Activated naive CD8-positive, alpha-beta T cell treated with anti-CD3 and anti-CD28 coated beads for 36 hours (primary cell): Measurements from ENCODE around the gene PCDHGA9. TPM values are rescaled to one million over a fixed set of nuclear protein-coding genes. Genes with fewer than 3 reads are reported as not detected.

ENCODE experiments used
- DNase-seq: peaks from one replicate; pipeline ENCODE4 v3.0.0; 2021
- H3K27ac Mint-ChIP-seq: one replicate; pipeline ENCODE4 v1.8.0; 2022; ENCODE audit warnings: mild to moderate bottlenecking, moderate library complexity, mixed read lengths
- H3K27me3 Mint-ChIP-seq: one replicate; pipeline ENCODE4 v1.8.0; 2022; ENCODE audit warnings: mild to moderate bottlenecking, mixed read lengths
- H3K36me3 Mint-ChIP-seq: one replicate; pipeline ENCODE4 v1.8.0; 2021; ENCODE audit warnings: mild to moderate bottlenecking, mixed read lengths
- H3K4me1 Mint-ChIP-seq: one replicate; pipeline ENCODE4 v1.8.0; 2021; ENCODE audit warnings: mixed read lengths
- H3K4me3 Mint-ChIP-seq: one replicate; pipeline ENCODE4 v1.8.0; 2022; ENCODE audit warnings: mild to moderate bottlenecking, moderate library complexity, mixed read lengths
- H3K9me3 Mint-ChIP-seq: one replicate; pipeline ENCODE4 v1.8.0; 2022; ENCODE audit warnings: mixed read lengths
- total RNA-seq, 2 experiments: library from RNA; stranded (reverse); gene quantifications; one replicate each; pipeline ENCODE4 v1.2.3, GENCODE V29; 2021

PCDHGA9 gene
- total RNA-seq = not detected

- peaks cover 1% of the 10 kb centered on the region for H3K4me1 Mint-ChIP-seq
- H3K27ac Mint-ChIP-seq = peak within 1 kb of the TSS; percentile 34
- no peak for DNase-seq
- peaks cover 15% of the 10 kb centered on the region for H3K36me3 Mint-ChIP-seq
- peak within 1 kb of the TSS; percentile 52 for H3K4me3 Mint-ChIP-seq
- peaks cover 25% of the 10 kb centered on the region for H3K9me3 Mint-ChIP-seq
- peaks cover 82% of the 10 kb centered on the region for H3K27me3 Mint-ChIP-seq
Measured at GRCh38 chr5:141402553-141403243, at the start of gene PCDHGA9. PCDHGA9 (plus strand) TSS chr5:141402778; CDS start chr5:141402953, 175 bp downstream.

GRCh38 chr5:141354900-141355469 lies 47.6 kb upstream of the PCDHGA9 start, which contains the start of gene PCDHGA4:
PCDHGA4 (plus strand) TSS chr5:141355021; CDS start chr5:141355108, 87 bp downstream.
- peaks cover 2% of the 10 kb centered on the region for H3K4me1 Mint-ChIP-seq
- H3K36me3 Mint-ChIP-seq = peaks cover 20% of the 10 kb centered on the region
- H3K27me3 Mint-ChIP-seq = peaks cover 91% of the 10 kb centered on the region
- peaks cover 33% of the 10 kb centered on the region for H3K9me3 Mint-ChIP-seq
- DNase-seq = no peak
- H3K4me3 Mint-ChIP-seq = no peak within 1 kb of the TSS
- H3K27ac Mint-ChIP-seq = no peak within 1 kb of the TSS

DNA sequence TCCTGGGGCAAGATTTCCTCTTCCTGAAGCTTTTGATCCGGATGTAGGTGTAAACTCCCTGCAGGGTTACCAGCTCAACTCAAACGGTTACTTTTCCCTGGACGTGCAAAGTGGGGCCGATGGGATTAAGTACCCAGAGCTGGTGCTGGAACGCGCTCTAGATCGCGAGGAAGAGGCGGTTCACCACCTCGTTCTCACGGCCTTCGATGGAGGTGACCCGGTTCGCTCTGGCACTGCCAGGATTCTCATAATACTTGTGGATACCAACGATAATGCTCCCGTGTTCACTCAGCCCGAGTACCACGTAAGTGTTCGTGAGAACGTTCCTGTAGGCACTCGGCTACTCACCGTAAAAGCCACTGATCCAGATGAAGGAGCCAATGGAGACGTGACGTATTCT lies 46.9 kb upstream of the PCDHGA9 start:
- Mint-ChIP-seq H3K9me3 (peaks cover 37% of the 10 kb centered on the region), H3K36me3 (peaks cover 18% of the 10 kb centered on the region), H3K27me3 (peaks cover 91% of the 10 kb centered on the region), H3K4me1 (peaks cover 3% of the 10 kb centered on the region), H3K27ac (no peak overlapping the region), H3K4me3 (no peak overlapping the region)
- DNase-seq = no peak

GRCh38 chr5:141356133-141356532 lies 46.4 kb upstream of the PCDHGA9 start:
- Mint-ChIP-seq H3K27me3 (peaks cover 91% of the 10 kb centered on the region), H3K4me3 (no peak overlapping the region), H3K9me3 (peaks cover 42% of the 10 kb centered on the region), H3K27ac (no peak overlapping the region), H3K4me1 (peaks cover 5% of the 10 kb centered on the region), H3K36me3 (peaks cover 23% of the 10 kb centered on the region)
- no peak for DNase-seq

DNA sequence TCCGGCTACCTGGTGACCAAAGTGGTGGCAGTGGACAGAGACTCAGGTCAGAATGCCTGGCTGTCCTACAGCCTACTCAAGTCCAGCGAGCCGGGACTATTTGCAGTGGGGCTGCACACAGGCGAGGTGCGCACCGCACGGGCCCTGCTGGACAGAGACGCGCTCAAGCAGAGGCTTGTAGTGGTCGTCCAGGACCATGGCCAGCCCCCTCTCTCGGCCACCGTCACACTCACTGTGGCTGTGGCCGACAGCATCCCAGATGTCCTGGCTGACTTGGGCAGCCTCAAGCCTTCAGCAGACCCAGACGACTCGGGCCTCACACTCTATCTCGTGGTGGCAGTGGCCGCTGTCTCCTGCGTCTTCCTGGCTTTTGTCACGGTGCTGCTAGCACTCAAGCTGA lies 45.6 kb upstream of the PCDHGA9 start:
- H3K4me1 Mint-ChIP-seq = peaks cover 5% of the 10 kb centered on the region
- peaks cover 44% of the 10 kb centered on the region for H3K9me3 Mint-ChIP-seq
- peaks cover 90% of the 10 kb centered on the region for H3K27me3 Mint-ChIP-seq
- no peak overlapping the region for H3K4me3 Mint-ChIP-seq
- H3K27ac Mint-ChIP-seq = no peak overlapping the region
- DNase-seq = no peak
- peaks cover 27% of the 10 kb centered on the region for H3K36me3 Mint-ChIP-seq

DNA sequence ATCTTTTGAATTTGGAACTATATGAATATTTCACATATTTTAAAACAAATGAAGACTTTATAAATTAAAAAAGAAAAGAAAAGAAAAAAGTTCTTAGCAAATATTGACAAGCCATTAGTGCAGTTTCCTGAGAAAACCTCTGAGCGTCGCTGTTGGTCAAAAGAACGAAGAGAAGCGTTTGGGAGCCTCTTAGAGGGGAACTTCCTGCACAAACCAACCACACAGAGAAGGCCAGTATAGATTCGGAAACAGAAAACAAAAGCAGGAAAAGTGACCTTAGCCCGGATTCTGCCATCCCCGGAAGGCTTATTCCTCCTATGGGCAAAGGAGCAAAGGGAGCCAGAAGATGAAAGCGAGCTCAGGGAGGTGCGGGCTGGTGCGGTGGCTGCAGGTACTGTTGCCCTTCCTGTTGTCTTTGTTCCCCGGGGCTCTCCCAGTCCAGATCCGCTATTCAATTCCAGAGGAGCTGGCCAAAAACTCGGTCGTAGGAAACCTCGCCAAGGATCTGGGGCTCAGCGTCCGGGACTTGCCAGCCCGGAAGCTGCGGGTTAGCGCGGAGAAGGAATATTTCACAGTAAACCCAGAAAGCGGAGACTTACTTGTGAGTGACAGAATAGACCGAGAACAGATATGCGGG lies 42.7 kb upstream of the PCDHGA9 start, which contains the start of gene PCDHGB2:
Gene PCDHGB2, plus strand, starts transcription at position 205 of the 637 bp plus-strand sequence. Its CDS starts 142 bp downstream, at position 347.
- peaks cover 49% of the 10 kb centered on the region for H3K9me3 Mint-ChIP-seq
- peaks cover 5% of the 10 kb centered on the region for H3K4me1 Mint-ChIP-seq
- H3K27ac Mint-ChIP-seq = peak within 1 kb of the TSS; percentile 3
- H3K27me3 Mint-ChIP-seq = peaks cover 93% of the 10 kb centered on the region
- peak within 1 kb of the TSS; percentile 75 for H3K4me3 Mint-ChIP-seq
- no peak for DNase-seq
- H3K36me3 Mint-ChIP-seq = peaks cover 36% of the 10 kb centered on the region

DNA sequence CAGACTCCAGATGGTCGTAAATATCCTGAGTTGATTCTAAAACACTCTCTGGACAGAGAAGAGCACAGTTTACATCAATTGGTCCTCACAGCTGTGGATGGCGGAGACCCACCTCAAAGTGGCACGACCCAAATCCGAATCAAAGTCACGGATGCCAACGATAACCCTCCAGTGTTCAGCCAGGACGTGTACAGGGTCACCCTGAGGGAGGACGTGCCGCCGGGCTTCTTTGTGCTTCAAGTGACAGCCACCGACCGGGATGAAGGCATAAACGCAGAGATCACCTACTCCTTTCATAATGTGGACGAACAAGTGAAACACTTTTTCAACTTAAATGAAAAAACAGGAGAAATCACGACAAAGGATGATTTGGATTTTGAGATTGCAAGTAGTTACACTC lies 41.9 kb upstream of the PCDHGA9 start:
- H3K9me3 Mint-ChIP-seq = peaks cover 53% of the 10 kb centered on the region
- no peak for DNase-seq
- peaks cover 40% of the 10 kb centered on the region for H3K36me3 Mint-ChIP-seq
- peaks cover 93% of the 10 kb centered on the region for H3K27me3 Mint-ChIP-seq
- no peak overlapping the region for H3K27ac Mint-ChIP-seq
- H3K4me1 Mint-ChIP-seq = peaks cover 5% of the 10 kb centered on the region
- no peak overlapping the region for H3K4me3 Mint-ChIP-seq

DNA sequence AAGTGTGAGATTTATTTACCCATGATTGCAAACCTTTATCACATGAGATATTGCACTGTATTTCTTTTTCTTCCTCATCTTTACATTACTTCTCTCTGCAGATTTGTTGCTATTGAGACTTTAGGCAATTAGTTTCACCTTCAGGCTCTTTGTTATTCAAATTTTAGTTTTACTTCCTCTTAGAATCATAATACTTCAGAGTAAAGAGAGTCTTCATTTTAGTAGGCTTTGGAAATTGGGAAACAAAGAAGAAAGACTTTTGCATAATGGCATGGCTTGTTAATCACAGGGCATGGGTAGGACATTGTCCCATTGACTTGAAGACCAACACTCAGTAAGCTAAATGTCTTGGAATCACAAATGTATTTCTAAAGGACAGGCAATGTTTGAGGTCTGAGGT lies 39.9 kb upstream of the PCDHGA9 start:
- Mint-ChIP-seq H3K4me3 (no peak overlapping the region), H3K27ac (no peak overlapping the region), H3K27me3 (peaks cover 92% of the 10 kb centered on the region), H3K9me3 (peaks cover 44% of the 10 kb centered on the region), H3K4me1 (peaks cover 5% of the 10 kb centered on the region), H3K36me3 (peaks cover 41% of the 10 kb centered on the region)
- DNase-seq = no peak

DNA sequence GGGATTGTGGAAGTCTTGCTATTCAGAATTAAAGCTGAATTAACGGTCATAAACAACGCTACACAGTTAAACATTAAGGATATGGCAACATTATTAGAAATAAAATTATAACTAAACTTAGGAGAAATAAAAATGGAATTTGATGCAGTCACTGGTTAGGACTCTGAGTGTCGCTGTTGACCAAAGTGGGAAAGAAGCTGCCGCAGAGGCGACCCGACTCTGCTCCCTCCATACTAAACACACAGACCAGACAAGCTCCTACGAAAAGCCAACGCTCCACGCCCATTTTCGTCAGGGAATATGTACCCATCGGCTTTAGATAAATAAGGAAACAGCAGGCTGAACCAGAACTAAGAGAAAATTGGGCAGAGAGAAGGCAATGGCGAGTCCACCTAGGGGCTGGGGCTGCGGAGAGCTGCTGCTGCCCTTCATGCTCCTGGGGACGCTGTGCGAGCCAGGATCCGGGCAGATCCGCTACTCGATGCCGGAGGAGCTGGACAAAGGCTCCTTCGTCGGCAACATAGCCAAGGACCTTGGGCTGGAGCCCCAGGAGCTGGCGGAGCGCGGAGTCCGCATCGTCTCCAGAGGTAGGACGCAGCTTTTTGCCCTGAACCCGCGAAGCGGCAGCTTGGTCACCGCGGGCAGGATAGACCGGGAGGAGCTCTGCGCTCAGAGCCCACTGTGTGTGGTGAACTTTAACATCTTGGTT lies 38.5 kb upstream of the PCDHGA9 start, which contains the start of gene PCDHGA5:
Gene PCDHGA5, plus strand, starts transcription at position 211 of the 709 bp plus-strand sequence. Its CDS starts 169 bp downstream, at position 380.
- H3K27me3 Mint-ChIP-seq = peaks cover 93% of the 10 kb centered on the region
- no peak for DNase-seq
- H3K4me1 Mint-ChIP-seq = peaks cover 5% of the 10 kb centered on the region
- peaks cover 39% of the 10 kb centered on the region for H3K9me3 Mint-ChIP-seq
- H3K36me3 Mint-ChIP-seq = peaks cover 37% of the 10 kb centered on the region
- no peak within 1 kb of the TSS for H3K27ac Mint-ChIP-seq
- H3K4me3 Mint-ChIP-seq = no peak within 1 kb of the TSS

GRCh38 chr5:141366016-141366896 lies 36.3 kb upstream of the PCDHGA9 start:
- H3K4me1 Mint-ChIP-seq = peaks cover 4% of the 10 kb centered on the region
- peaks cover 28% of the 10 kb centered on the region for H3K36me3 Mint-ChIP-seq
- peaks cover 92% of the 10 kb centered on the region for H3K27me3 Mint-ChIP-seq
- no peak for DNase-seq
- no peak overlapping the region for H3K4me3 Mint-ChIP-seq
- peaks cover 31% of the 10 kb centered on the region for H3K9me3 Mint-ChIP-seq
- H3K27ac Mint-ChIP-seq = no peak overlapping the region

GRCh38 chr5:141369994-141370848 lies 32.4 kb upstream of the PCDHGA9 start, which contains the start of gene PCDHGB3:
PCDHGB3 (plus strand) TSS chr5:141370242; CDS start chr5:141370395, 153 bp downstream.
- Mint-ChIP-seq H3K27ac (no peak within 1 kb of the TSS), H3K36me3 (peaks cover 26% of the 10 kb centered on the region)

DNA sequence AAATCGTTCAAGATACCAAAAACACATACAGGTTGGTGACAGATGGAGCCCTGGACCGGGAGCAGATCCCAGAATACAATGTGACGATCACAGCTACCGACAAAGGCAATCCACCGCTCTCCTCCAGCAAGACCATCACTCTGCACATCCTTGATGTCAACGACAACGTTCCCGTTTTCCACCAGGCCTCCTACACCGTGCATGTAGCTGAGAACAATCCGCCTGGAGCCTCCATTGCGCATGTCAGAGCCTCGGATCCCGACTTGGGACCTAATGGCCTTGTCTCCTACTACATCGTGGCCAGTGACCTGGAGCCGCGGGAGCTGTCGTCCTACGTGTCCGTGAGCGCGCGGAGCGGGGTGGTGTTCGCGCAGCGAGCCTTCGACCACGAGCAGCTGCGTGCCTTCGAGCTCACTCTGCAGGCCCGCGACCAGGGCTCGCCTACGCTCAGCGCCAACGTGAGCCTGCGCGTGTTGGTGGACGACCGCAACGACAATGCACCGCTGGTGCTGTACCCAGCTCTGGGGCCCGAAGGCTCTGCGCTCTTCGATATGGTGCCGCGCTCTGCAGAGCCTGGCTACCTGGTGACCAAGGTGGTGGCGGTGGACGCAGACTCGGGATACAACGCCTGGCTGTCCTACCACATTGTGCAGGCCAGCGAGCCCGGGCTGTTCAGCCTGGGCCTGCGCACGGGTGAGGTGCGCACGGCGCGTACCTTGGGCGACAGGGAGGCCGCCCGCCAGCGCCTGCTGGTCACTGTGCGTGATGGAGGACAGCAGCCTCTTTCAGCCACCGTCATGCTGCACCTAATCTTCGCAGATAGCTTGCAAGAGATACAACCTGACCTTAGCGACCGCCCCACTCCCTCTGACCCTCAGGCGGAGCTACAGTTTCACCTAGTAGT lies 30.8 kb upstream of the PCDHGA9 start:
- H3K4me3 Mint-ChIP-seq = no peak overlapping the region
- DNase-seq = no peak
- peaks cover 4% of the 10 kb centered on the region for H3K4me1 Mint-ChIP-seq
- peaks cover 20% of the 10 kb centered on the region for H3K36me3 Mint-ChIP-seq
- peaks cover 32% of the 10 kb centered on the region for H3K9me3 Mint-ChIP-seq
- peaks cover 90% of the 10 kb centered on the region for H3K27me3 Mint-ChIP-seq
- H3K27ac Mint-ChIP-seq = no peak overlapping the region

More at GRCh38 chr5:141369994-141370848, 32.4 kb upstream of the PCDHGA9 start, which contains the start of gene PCDHGB3:
- Mint-ChIP-seq H3K9me3 (peaks cover 29% of the 10 kb centered on the region), H3K27me3 (peaks cover 93% of the 10 kb centered on the region), H3K4me3 (peak within 1 kb of the TSS; percentile 60), H3K4me1 (peaks cover 4% of the 10 kb centered on the region)
- DNase-seq = no peak
